Stimulated activated CD8-positive, alpha-beta memory T cell treated with anti-CD3 and anti-CD28 coated beads, Interleukin-12 subunit alpha, Interleukin-12 subunit beta, amount 100 ng/mL, for 24 hours (primary cell): ENCODE data around the gene HRAS.

ENCODE experiments used
- DNase-seq: peaks from one replicate; pipeline ENCODE4 v3.0.0-alpha.2; 2020; ENCODE audit errors: extremely low read depth

HRAS gene

GRCh38 chr11:554428-555226 lies 19.3 kb upstream of the HRAS start:
- DNase-seq: no peak

GRCh38 chr11:553988-554340 lies 18.6 kb upstream of the HRAS start:
- DNase-seq: no peak

GRCh38 chr11:553083-553987 lies 18.0 kb upstream of the HRAS start:
- DNase-seq: no peak

- DNase-seq: no peak
Measured at GRCh38 chr11:551596-551995, 16.2 kb upstream of the HRAS start.

GRCh38 chr11:551131-551530 lies 15.8 kb upstream of the HRAS start:
- no peak for DNase-seq

GRCh38 chr11:550746-551085 lies 15.3 kb upstream of the HRAS start:
- DNase-seq: no peak

GRCh38 chr11:550021-550745 lies 14.8 kb upstream of the HRAS start:
- DNase-seq: no peak

GRCh38 chr11:548700-549603 lies 13.6 kb upstream of the HRAS start:
- no peak for DNase-seq

- no peak for DNase-seq
Measured at GRCh38 chr11:545171-545570, 9.8 kb upstream of the HRAS start.

GRCh38 chr11:544817-545166 lies 9.4 kb upstream of the HRAS start:
- DNase-seq: no peak

GRCh38 chr11:541433-541885 lies 6.1 kb upstream of the HRAS start:
- no peak for DNase-seq

- DNase-seq: no peak
Measured at GRCh38 chr11:540583-541432, 5.4 kb upstream of the HRAS start.

- no peak for DNase-seq
Measured at GRCh38 chr11:539971-540481, 4.7 kb upstream of the HRAS start.

- DNase-seq: no peak
Measured at GRCh38 chr11:538431-539051, 3.2 kb upstream of the HRAS start.

GRCh38 chr11:537622-538430 lies 2.5 kb upstream of the HRAS start:
- DNase-seq: no peak

- DNase-seq: peak; percentile 82
Measured at GRCh38 chr11:536841-537621, 1.7 kb upstream of the HRAS start, which contains the start of gene LRRC56. Gene LRRC56, plus strand, starts transcription at chr11:537527. Its CDS starts 3,158 bp downstream, at chr11:540685.

- no peak for DNase-seq
Measured at GRCh38 chr11:535210-535518, 212 bp downstream of the HRAS start.
